GM19035 (cell line): Measurements from ENCODE around the gene ZNF18.

Experiments
- ATAC-seq: cut with Tn5 transposase; IDR thresholded peaks from one replicate; pipeline ENCODE4 v1.9.1; 2021; ENCODE audit not compliant: unreplicated experiment

The ZNF18 gene, protein sequence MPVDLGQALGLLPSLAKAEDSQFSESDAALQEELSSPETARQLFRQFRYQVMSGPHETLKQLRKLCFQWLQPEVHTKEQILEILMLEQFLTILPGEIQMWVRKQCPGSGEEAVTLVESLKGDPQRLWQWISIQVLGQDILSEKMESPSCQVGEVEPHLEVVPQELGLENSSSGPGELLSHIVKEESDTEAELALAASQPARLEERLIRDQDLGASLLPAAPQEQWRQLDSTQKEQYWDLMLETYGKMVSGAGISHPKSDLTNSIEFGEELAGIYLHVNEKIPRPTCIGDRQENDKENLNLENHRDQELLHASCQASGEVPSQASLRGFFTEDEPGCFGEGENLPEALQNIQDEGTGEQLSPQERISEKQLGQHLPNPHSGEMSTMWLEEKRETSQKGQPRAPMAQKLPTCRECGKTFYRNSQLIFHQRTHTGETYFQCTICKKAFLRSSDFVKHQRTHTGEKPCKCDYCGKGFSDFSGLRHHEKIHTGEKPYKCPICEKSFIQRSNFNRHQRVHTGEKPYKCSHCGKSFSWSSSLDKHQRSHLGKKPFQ

DNA sequence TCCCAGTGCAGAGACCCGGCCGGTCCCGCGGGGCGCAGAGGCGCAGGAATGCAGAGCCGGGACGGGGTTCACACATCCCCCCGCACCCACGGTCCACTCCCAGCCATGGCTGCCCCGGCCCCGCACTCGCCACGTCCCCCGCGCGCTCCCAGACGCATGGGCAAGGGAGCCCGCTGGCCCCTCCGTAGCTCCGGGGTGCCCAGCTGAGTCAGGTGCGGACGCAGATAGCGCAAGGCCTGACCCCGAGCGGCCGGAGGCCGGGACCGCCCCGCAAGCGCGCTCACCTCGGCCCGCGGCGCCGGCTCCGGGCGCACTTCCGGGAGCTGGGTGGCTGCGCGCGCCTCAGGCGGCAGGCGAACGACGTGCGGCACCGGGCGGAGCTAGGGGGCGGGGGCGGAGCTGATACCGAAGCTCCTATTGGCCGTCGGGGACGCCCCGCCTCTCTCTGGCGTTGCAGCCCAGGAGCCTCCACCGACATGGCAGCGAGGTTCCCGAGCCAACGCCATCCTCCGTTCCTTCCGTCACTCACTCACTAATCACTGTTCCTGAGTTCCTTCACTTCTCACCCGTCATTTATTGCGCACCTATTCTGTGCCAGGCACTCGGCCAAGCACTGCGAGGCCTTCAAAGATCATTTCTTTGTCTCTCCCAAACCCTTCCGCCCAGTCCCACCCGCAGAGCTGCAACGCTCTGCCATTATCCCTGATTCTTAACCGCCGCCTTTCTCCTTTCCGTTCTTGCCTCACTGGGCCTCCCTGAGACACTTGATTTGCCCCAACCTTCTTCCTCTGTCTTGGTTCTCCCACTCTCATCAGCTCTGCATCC is at the start of gene ZNF18:
Gene ZNF18 (minus strand): TSS at position 329 of the 825 bp plus-strand sequence. CDS start 4,646 bp downstream, outside the sequence.
- peak; percentile 97 for ATAC-seq

DNA sequence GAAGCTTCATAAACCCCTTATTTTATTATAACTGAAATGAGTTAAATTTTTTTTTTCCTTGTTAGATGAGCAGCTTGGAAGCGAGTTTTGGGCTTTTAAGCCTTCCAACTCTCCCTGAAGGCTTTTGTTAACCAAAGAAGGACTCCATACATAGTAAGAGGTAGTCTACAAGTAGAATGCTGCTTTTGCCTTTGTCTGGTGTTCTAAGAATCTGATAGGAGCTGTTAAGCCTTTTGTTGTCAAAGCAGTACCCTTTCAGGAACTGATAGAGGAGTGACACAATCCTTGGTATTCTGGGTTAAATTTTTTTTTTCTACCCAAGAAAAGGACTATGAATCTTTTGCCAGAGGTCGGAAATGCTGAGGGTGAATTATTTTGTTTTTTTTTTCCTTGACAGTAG is 49.5 kb upstream of the ZNF18 start:
- no peak for ATAC-seq

DNA sequence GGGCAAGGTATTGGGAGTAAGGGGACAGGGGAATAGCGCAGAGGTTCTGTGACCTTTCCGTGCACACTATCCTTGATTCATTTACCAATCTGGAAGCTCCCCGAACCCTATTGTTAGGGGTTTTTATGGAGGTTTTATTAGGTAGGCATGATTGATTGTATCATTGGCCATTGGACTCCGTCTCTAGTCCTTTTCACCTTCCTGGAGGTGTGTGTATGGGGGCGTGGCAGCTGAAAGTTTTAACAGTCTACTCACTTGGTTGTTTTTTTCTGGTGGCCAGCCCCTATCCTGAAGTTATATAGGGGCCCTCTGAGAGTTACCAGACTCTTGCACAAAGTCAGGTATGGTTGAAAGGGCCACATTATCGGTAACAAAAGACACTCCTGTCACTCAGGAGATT is 46.4 kb upstream of the ZNF18 start:
- no peak for ATAC-seq

DNA sequence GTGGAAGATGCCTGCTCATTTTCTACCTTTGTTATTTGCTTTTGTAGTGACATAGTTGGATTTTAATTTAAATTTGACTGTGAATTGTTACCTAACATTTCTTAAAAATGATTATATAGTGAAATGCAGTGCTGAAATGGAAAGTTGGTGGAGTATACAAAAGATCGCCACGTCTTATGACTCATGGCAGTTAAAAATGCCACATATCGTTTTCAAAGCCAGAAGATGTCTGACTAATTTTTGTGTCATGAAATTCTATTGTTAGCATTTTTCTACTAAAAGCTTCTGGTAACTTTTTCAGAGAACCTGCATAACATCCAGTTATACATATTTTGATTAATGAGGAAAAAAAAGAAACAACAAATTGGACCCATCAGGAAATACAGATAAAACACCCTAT is 44.0 kb upstream of the ZNF18 start:
- no peak for ATAC-seq

DNA sequence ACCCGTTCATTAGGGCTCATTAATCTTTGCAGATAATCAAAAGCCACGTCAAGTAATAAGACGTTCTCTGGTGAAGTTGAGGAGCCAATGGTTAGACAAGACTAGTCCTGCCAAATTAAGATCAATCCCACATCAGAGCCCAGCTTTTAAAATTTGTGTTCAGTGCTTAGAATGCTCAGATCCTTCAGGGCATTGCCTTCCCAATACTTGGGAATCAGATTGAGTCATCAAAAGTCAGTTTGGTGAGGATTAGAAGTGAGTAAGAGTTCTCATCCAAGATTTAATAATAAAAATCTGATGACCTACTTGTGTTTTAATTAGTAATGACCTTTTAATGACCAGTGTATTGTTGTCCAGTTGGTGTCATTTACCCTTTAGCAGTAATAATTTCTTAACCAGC is 43.2 kb upstream of the ZNF18 start:
- no peak for ATAC-seq

DNA sequence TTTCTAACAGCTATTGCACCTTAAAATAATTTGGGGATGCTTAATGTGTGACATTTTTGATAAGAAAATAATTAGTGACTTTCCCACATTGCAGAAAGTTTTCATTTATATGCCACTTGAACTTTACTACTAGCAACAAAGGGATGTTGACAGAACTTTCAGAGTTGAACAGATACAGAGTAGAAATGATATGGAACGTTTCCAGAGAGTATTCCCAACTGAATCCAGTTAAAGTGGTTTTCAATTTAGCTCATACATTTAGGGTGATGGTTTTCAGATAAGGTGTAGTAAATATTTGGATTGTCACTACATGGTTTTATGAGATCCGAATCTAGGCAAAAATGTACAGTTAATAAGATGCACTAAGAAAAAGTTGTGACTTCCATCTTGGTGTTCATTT is 40.7 kb upstream of the ZNF18 start:
- ATAC-seq: no peak

DNA sequence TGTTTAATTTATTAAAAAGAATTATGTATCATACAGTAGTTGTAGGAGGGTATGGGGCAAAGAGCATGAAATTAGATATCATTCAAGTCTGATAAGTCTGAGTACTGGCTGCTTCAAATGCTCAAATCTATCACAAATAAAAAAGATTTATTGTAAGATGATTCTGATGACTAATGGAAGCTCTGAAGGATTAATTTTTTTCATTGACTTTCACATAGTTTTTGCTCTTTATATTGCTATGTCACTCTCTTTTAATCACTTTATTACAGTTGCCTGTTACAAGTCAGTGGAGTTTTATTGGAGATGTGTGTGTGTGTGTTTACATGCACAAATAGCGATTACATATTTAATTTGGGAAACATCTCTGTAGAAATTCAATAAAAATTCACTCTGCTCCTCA is 38.4 kb upstream of the ZNF18 start:
- ATAC-seq: no peak

DNA sequence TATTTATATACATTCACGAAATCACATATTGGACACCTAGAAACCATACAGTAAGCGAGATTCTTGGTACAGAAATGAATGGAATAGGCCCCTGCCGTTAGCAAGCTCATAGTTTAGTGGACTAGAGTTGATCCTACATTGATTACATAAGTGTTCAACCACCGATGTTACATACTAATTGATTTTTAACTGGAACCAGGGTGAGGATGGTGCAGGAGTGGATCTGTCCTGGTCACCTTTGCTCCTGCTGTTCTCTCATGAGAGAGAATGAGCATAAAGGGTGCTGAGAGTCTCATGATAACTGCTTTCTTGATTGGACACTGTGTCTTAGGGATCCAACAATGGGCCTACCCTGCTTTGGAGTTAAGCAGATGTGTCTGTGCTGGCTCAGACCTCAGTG is 37.3 kb upstream of the ZNF18 start:
- no peak for ATAC-seq

DNA sequence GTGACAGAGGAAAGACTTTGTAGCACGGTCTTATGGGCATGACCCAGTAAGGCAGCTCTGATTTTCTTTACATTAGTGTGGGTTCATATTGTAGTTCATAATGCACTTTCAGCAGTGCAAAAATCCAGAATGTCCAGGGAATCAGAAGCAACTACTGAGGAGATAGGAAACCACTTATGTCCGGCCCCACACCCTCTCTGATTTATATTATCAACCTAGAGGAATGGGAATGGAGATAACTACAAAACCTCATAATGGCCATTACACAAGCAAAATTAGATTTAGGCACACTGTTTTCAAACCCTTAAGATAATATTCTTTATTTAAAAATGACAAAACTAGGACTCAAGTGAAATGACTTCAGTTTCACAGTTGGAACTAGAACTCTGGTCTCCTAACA is 31.3 kb upstream of the ZNF18 start:
- no peak for ATAC-seq

DNA sequence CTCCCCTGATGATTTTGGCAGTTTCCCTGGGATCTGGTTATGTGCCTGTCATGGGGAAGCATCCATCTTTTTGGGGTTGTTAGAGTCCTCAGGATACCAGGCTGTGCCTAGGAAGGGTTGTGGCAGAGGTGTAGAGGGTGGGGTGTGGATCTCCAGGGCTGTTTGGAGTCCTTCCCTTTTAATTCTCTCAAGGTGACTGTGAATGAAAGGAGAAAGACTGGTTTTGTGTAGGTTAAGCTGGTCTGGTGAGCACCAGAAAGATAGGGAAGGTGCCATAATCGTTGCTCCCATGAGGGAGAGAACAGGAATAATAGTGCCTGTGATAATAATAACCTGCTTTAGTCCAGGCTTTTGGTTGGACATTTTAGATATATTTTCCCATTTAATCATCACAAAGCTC is 30.4 kb upstream of the ZNF18 start:
- no peak for ATAC-seq

DNA sequence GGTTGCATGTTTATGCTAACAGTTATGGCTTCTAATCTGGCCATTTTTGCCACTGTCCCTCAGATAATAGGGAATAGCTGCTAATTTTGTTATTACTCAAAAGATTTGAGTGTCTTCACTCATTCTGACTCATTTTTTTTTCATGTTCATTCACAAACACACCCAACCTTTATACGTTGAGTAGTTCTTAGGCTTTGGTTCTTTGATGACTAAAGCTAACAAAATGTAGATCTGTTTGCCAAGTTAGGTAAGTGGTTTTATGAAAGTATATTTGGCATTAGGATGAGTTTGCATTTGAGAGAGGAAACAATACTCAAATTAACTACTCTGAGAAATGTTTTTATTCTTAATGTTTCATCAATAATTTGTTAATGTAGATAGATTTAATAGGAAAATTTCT is 27.1 kb upstream of the ZNF18 start:
- no peak for ATAC-seq

DNA sequence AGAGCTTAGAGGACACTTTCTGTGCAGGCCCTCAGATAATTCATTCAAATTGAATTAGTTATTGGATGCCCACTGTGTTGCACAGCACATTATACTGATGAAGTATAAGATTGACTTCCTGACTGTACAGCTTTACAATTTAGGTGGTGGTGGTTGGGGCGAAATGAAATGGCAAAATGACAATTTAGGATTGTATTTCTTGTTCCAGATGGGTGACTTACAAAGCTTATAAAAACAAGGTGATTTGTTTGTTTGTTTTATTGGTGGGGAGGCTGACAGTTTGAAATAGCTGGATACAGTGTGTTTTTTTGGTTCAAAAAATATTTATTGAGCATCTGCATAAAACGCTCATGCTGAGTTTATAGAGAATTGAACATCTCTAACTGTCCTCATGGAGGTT is 25.0 kb upstream of the ZNF18 start:
- ATAC-seq: no peak

DNA sequence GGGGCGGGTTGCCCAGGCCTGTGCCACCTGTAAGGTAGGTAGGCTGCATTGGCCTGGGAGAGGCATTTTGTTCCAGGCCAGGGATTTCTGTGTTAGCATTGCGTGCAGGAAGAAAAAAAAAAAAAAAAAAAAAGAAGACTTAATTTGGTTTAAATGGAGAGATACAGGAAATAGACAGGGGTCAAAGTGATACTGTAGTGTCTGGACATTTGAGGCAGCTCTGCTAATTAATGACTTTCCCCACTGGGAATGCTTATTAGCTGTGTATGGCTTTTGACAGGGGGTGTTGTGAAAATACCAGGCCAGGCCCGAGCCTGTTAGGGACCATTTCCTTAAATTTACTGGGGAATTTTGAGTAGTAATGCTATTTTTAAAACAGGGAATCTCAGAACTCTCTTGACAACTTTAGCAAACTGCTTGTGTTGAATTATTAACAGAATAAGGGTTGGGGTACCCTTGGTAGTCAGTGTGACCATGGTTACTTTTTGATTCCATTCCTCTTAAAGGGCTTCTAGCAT is 24.4 kb upstream of the ZNF18 start:
- no peak for ATAC-seq

DNA sequence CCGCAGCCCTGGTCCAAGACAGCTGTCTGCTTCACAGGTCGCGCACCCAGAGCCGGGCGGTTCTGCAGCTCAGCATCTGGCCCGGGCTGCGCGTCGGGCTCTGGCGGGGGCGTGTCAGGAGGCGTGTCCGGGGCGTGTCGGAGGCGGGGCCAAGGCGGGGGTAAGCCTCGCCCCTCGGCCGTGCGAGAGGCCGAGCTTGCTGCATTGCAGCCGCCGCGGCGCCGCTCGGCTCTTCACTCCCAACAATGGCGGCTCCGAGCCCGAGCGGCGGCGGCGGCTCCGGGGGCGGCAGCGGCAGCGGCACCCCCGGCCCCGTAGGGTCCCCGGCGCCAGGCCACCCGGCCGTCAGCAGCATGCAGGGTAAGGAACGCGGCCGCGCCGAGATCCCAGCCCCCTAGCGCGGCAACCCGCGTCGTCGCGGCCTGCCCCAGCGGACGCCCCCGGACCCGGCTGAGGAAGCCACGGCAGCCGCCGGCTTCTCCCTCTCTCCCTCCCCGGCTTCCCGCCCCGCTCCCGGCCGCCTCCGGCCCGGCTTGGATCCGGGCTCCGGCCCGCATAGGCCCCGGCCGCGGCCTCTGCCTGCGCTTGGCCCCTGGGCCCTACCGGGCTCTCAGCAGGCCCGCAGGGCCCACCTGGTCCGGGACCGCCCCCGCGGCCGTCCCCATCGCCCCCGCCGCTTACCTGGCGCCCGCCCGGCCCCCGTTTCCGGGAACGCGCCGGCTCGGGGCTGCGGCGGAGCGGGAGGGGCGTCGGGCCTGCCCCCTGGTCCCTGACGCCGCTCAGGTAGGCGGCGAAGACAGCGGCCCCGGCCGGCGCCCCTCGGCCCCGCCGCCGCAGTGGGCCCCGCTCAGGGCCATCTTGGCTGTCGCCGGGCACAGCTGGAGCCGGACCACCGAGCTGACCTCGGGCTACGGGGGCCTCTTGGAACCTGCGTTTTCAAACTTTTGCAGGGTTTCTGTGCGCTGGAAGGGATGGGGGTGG is 23.7 kb upstream of the ZNF18 start, which contains the start of gene MAP2K4:
Gene MAP2K4 (plus strand): TSS at position 236 of the 981 bp plus-strand sequence. CDS start 10 bp downstream, at position 246.
- ATAC-seq: peak; percentile 92

DNA sequence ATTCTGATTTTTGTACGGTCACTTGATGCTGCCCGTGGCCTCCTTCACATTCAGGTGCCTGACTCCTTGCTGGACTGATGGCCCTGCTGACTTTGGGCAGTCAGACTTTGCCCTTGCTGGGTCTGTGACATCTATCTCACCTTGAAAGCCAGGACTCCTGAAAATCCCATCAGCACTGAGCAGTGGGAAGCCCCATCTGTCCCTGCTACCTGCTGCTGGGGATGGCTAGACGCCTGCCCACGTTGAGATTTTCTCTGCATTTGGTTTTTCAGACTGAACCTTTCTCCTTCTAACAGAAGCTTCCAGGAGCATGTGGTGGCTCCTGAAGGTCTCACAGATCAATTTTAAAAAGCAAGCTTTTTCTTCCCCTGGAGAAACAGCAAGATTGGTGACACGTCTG is 10.2 kb upstream of the ZNF18 start:
- ATAC-seq: no peak

DNA sequence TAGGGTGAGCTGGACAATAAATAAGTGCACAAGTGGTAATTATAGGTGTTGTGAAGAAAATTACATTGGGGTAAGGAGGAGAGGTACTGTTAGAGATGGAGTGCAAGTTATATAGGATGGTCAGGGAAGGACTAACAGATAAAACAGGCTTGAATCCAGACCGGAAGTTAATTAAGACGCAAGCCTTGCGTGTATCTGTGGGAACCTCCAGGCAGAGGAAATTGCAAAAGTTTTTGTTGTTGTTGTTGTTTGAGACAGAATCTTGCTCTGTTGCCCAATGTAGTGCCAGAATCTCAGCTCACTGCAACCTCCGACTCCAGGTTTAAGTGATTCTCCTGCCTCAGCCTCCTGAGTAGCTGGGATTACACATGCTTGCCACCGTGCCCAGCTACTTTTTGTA is 2.4 kb upstream of the ZNF18 start:
- ATAC-seq: no peak

DNA sequence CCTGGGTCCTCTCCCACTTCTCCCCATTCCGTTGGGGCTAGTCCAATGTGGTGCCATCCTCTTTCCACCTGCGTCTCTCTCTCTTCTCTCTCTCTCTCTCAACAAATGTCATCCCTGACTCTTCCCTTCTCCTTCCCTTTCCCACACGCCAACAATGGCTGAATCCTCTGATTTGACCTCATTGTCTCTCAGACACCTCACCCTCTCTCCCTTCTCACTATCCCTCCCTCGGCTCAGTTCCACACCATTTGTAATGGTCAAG is 628 bp upstream of the ZNF18 start:
- no peak for ATAC-seq

DNA sequence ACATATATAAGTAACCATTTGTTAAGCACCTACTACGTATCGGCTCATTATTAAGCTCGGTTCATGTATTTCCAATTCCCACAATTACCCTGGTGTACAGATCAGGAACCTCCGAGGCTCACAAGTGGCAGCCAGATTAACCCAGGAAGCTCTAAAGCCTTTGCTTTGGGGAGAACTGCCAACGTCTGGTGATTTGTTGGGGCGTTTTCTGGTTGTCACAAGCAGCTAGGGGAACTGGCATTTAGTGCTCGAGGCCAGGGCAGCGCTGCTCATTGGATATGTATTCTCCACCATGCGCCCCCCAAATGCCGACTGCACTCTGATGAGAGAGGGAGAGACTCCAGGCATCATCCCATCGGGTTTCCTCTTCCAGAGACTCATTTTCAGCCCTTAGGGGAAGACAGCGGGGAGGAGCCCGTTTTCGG is 541 bp downstream of the ZNF18 start:
- peak; percentile 34 for ATAC-seq

DNA sequence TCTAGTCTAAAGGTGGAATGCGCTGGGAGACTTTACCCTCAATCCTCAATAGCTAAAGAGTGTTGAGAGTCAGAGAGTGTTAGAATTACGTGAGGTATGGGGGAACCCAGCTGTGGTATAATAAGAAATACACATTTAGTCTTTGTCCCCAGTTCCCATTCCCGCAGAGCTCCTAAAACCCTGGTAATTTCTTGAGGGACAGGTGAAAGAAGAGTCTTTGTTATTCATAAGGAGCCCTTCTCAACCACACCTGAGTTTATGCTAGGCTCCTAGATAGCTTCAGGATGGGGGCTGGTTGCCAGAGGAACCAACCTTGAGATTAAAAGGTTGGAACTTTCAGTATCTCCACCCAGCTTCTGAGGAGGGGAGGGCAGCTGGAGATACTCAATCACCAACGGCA is 5.8 kb downstream of the ZNF18 start:
- ATAC-seq: no peak

DNA sequence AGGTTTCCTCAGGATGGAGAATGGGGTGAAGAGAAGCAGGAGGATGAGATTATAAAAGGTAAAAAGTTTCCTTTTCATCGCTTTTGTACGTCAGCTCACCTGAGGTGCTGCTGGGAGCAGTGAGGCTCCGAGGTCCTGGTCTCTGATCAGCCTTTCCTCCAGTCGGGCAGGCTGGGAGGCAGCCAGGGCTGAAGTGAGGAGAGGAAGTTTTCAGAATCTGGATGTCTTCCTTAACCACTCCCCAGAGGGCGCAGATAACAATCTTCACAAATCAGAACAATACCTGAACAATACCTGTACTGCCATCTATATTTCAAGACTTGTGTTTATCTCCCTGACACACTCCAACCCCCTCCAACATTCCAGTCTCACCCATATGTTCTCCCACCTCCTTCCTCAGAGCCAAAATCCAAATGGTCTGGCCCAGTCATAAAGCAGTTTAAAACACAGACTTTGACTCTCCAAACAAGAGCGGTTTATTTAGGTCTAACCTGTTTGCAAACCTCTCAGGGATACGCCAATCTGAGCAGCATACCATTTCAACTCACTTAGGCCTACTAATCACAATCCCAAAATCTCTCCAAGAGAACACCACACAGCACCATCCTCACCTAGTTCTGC is 6.8 kb downstream of the ZNF18 start:
- ATAC-seq: no peak
